ENCODE data around the gene RNF19B. TPM values are rescaled to one million over a fixed set of nuclear protein-coding genes. Genes with fewer than 3 reads are reported as not detected.

The RNF19B gene
- total and polyA plus RNA-seq, 2 of the 13 experiments (the other 11 are each of a cell fraction or from before 2014, with no cell fraction given) = 15.3 to 22.5 TPM

- no peaks in the 10 kb centered on the region for H3K9me3 ChIP-seq (ENCODE audit: low read length)
- peaks cover 8% of the 10 kb centered on the region; the same call in 1 of the 2 replicates for H4K20me1 ChIP-seq (ENCODE audit: insufficient read depth, low read length)
- DNase-seq (ENCODE audit: low spot score) (no peak), FAIRE-seq (no peak), ATAC-seq (no peak)
- ChIA-PET POLR2A (no interaction called here), CTCF (ENCODE audit: low intra/inter-chr PET ratio, low total read pairs) (no interaction called here)
- intact Hi-C loops (cut with micrococcal nuclease; ENCODE audit: unreplicated experiment) = no loop called here
- BruUV-seq (replicated peaks) = no TSS peak
- peaks cover 2% of the 10 kb centered on the region for H3K4me1 ChIP-seq (ENCODE audit: insufficient read depth, low read length)
- no peak overlapping the region for H3K4me3 ChIP-seq (replicated peaks in 1 of 3; ENCODE audit: insufficient read depth in 1 of 3, low read depth in 2 of 3, low read length in 3 of 3)
- no peak overlapping the region for H2AFZ ChIP-seq (ENCODE audit: low read length)
- in situ Hi-C loops (cut with HindIII; ENCODE audit: extremely low pct_ligation_motif_present, low pct_unique_long_range_greater_than_20kb) = no loop called here
- H3K4me2 ChIP-seq (ENCODE audit: low read depth, low read length) = no peak overlapping the region
- 96% methylated on average over 2 of the region's 2 CpGs for WGBS (ENCODE audit: low lambda C conversion rate)
- TF ChIP-seq ZNF660 (CRISPR knock-in tag; IDR thresholded peaks at IDR 0.05; ENCODE audit: borderline replicate concordance, low read depth) = no peak
- TF ChIP-seq CREB1 (IDR thresholded peaks at IDR 0.05) = peak; percentile 15; the same call in 1 of the 2 replicates
- TF ChIP-seq CREB1 (CRISPR knock-in tag; IDR thresholded peaks at IDR 0.05) = no peak
- no peak for TF ChIP-seq ZNF326 (CRISPR knock-in tag; IDR thresholded peaks at IDR 0.05; ENCODE audit: borderline replicate concordance)
- no peak for TF ChIP-seq GMEB1 (CRISPR knock-in tag; IDR thresholded peaks at IDR 0.05; ENCODE audit: borderline replicate concordance)
- TF ChIP-seq HHEX (CRISPR knock-in tag; IDR thresholded peaks at IDR 0.05) = no peak
- no peak for TF ChIP-seq ZNF891 (CRISPR knock-in tag; IDR thresholded peaks at IDR 0.05)
- no peak overlapping the region for H3K27ac ChIP-seq (ENCODE audit: extremely low read length, insufficient read depth, low read length)
- H3K27me3 ChIP-seq (ENCODE audit: control insufficient read depth in 1 of 2, insufficient read depth in 2 of 2, low read length in 2 of 2) = peaks cover 4 to 14% of the 10 kb centered on the region in 2 experiments; a peak in 2 of 5 replicates
- no peak overlapping the region for H3K9ac ChIP-seq (ENCODE audit: insufficient read depth, low read depth, low read length)
- no peaks in the 10 kb centered on the region for H3K36me3 ChIP-seq (replicated peaks in 1 of 2; ENCODE audit: control insufficient read depth in 1 of 2, insufficient read depth in 2 of 2, low read length in 2 of 2)
- H3K79me2 ChIP-seq (ENCODE audit: insufficient read depth, low read length) = peaks cover 16% of the 10 kb centered on the region
These were observed 2.3 kb upstream of the RNF19B start for GRCh38 chr1:32966900-32967299.

- no peak for FAIRE-seq
These were observed 690 bp upstream of the RNF19B start for GRCh38 chr1:32965251-32965747.

More at GRCh38 chr1:32965251-32965747, 690 bp upstream of the RNF19B start:
- peaks cover 0 to 2% of the 10 kb centered on the region in 2 experiments; a peak in 1 of 5 replicates for H3K27me3 ChIP-seq (ENCODE audit: control insufficient read depth in 1 of 2, insufficient read depth in 2 of 2, low read length in 2 of 2)
- H3K4me3 ChIP-seq (replicated peaks in 1 of 3; ENCODE audit: insufficient read depth in 1 of 3, low read depth in 2 of 3, low read length in 3 of 3) = peak overlapping the region; percentile 64 to 97 (median 90); a peak in 5 of 6 replicates
- no peak overlapping the region for H3K9ac ChIP-seq (ENCODE audit: insufficient read depth, low read depth, low read length)
- POLR2A ChIA-PET = interaction anchor here (0.6 to 2.8 kb wide), 22 partner anchors 7 to 170 kb away, joined by 3 to 26 read pairs (median 4); partner anchors contain the start of gene AZIN2
- H3K27ac ChIP-seq (ENCODE audit: extremely low read length, insufficient read depth, low read length) = no peak overlapping the region
- no peaks in the 10 kb centered on the region for H3K9me3 ChIP-seq (ENCODE audit: low read length)
- in situ Hi-C loops (cut with HindIII; ENCODE audit: extremely low pct_ligation_motif_present, low pct_unique_long_range_greater_than_20kb) (no loop called here), intact Hi-C loops (cut with micrococcal nuclease; ENCODE audit: unreplicated experiment) (no loop called here)
- H3K79me2 ChIP-seq (ENCODE audit: insufficient read depth, low read length) = peaks cover 31% of the 10 kb centered on the region
- peaks cover 18% of the 10 kb centered on the region for H3K4me1 ChIP-seq (ENCODE audit: insufficient read depth, low read length)
- H2AFZ ChIP-seq (ENCODE audit: low read length) = no peak overlapping the region
- H3K4me2 ChIP-seq (ENCODE audit: low read depth, low read length) = peak overlapping the region; percentile 77
- DNase-seq (ENCODE audit: low spot score) (no peak), ATAC-seq (no peak)
- no TSS peak for BruUV-seq (replicated peaks)
- no peaks in the 10 kb centered on the region for H3K36me3 ChIP-seq (replicated peaks in 1 of 2; ENCODE audit: control insufficient read depth in 1 of 2, insufficient read depth in 2 of 2, low read length in 2 of 2)
- CTCF ChIA-PET (ENCODE audit: low intra/inter-chr PET ratio, low total read pairs) = no interaction called here
- H4K20me1 ChIP-seq (ENCODE audit: insufficient read depth, low read length) = peaks cover 8% of the 10 kb centered on the region; the same call in 1 of the 2 replicates
- 0 out of 2 replicates have a peak, but pooled peaks have one; percentile 66 for TF ChIP-seq ZNF670 (CRISPR knock-in tag; IDR thresholded peaks at IDR 0.05; ENCODE audit: borderline replicate concordance)
- TF ChIP-seq TFE3 (CRISPR knock-in tag; IDR thresholded peaks at IDR 0.05) = no peak
- WGBS (ENCODE audit: low lambda C conversion rate) = 85% methylated on average over 5 of the region's 5 CpGs
